GM19463 (cell line): ENCODE results near the gene CCDC146.
A peak's percentile ranks its signal among the peaks of the same experiment; 100 is the strongest.
"Not testable (repeated sequence)": the region's sequence is repeated elsewhere in the genome, so short reads cannot be mapped to it uniquely, and the experiment has no call there.

Source experiments
- ATAC-seq: cut with Tn5 transposase; IDR thresholded peaks from one replicate; pipeline ENCODE4 v1.9.1; 2021; ENCODE audit warnings: mild to moderate bottlenecking, moderate library complexity; ENCODE audit not compliant: unreplicated experiment

The CCDC146 gene

GRCh38 chr7:77121860-77122681, at the start of gene CCDC146:
TSS of gene CCDC146 (plus strand) at chr7:77122615. CDS start at chr7:77167669, 45,054 bp downstream.
- peak; percentile 98 for ATAC-seq

- ATAC-seq, result not testable (repeated sequence)
These were observed 47.5 kb upstream of the CCDC146 start for GRCh38 chr7:77074786-77075396.

GRCh38 chr7:77077060-77077459, 45.4 kb upstream of the CCDC146 start:
- ATAC-seq, result not testable (repeated sequence)

- ATAC-seq, result not testable (repeated sequence)
These were observed 43.3 kb upstream of the CCDC146 start for GRCh38 chr7:77079112-77079511.

- not testable (repeated sequence) for ATAC-seq
These were observed 42.8 kb upstream of the CCDC146 start for GRCh38 chr7:77079624-77080023.

GRCh38 chr7:77080236-77080635, 42.2 kb upstream of the CCDC146 start:
- not testable (repeated sequence) for ATAC-seq

GRCh38 chr7:77082192-77082591, 40.2 kb upstream of the CCDC146 start:
- not testable (repeated sequence) for ATAC-seq

- not testable (repeated sequence) for ATAC-seq
These were observed 30.1 kb upstream of the CCDC146 start for GRCh38 chr7:77092301-77092700.

- not testable (repeated sequence) for ATAC-seq
These were observed 21.9 kb upstream of the CCDC146 start for GRCh38 chr7:77100501-77100900.

- ATAC-seq, result not testable (repeated sequence)
These were observed 21.2 kb upstream of the CCDC146 start for GRCh38 chr7:77101187-77101586.

- not testable (repeated sequence) for ATAC-seq
These were observed 19.7 kb upstream of the CCDC146 start for GRCh38 chr7:77102671-77103070.

- ATAC-seq, result not testable (repeated sequence)
These were observed 16.5 kb upstream of the CCDC146 start for GRCh38 chr7:77105904-77106303.

- ATAC-seq, result not testable (repeated sequence)
These were observed 14.8 kb upstream of the CCDC146 start for GRCh38 chr7:77107659-77108058.

GRCh38 chr7:77108362-77108761, 14.1 kb upstream of the CCDC146 start:
- not testable (repeated sequence) for ATAC-seq

GRCh38 chr7:77112719-77113306, 9.6 kb upstream of the CCDC146 start:
- ATAC-seq, result not testable (repeated sequence)

- not testable (repeated sequence) for ATAC-seq
These were observed 3.1 kb downstream of the CCDC146 start for GRCh38 chr7:77125486-77125885.

- ATAC-seq, result not testable (repeated sequence)
These were observed 4.6 kb downstream of the CCDC146 start for GRCh38 chr7:77127009-77127408.

- peak; percentile 91 for ATAC-seq
These were observed 6.4 kb downstream of the CCDC146 start for GRCh38 chr7:77128582-77129410.

GRCh38 chr7:77131781-77132180, 9.4 kb downstream of the CCDC146 start:
- ATAC-seq, result not testable (repeated sequence)

GRCh38 chr7:77138668-77139067, 16.3 kb downstream of the CCDC146 start:
- not testable (repeated sequence) for ATAC-seq

GRCh38 chr7:77140291-77140690, 17.9 kb downstream of the CCDC146 start:
- not testable (repeated sequence) for ATAC-seq
